GM12891 (cell line): ENCODE measurements around the gene F2RL3.

ENCODE experiments used
- PAX5 ChIP-seq: IDR thresholded peaks from 2 replicates; pipeline ENCODE4 v1.6.1; 2011; ENCODE audit warnings: low read length, moderate library complexity, mild to moderate bottlenecking; ENCODE audit not compliant: insufficient read depth, severe bottlenecking
- POLR2A ChIP-seq: IDR thresholded peaks from 2 replicates; pipeline ENCODE4 v1.6.1; 2011; ENCODE audit warnings: low read depth, low read length, control low read depth
- POLR2AphosphoS5 ChIP-seq: IDR thresholded peaks from 2 replicates; pipeline ENCODE4 v1.6.1; 2011; ENCODE audit warnings: low read depth, low read length, control low read depth
- TAF1 ChIP-seq: IDR thresholded peaks from 2 replicates; pipeline ENCODE4 v1.6.1; 2011; ENCODE audit warnings: low read depth, low read length, control low read depth

DNA sequence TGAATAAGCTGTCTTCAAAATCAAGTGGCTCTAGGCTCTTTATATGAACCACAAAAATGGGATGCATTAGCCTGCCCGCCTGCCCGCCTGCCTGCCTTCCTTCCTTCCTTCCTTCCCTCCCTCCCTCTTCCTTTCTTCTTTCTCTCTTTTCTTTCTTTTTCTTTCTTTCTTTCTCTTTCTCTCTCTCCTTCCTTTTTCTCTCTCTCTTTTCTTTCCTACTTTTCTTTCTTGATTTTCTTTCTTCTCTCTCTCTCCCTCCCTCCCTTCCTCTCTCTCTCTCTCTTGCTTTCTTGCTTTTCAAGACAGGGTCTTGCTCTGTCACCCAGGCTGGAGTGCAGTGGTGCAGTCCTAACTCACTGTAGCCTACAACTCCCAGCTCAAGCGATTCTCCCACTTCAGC, 26.9 kb downstream of the F2RL3 start:
- no peak for TF ChIP-seq POLR2A
- no peak for TF ChIP-seq TAF1
- TF ChIP-seq POLR2AphosphoS5: no peak
- TF ChIP-seq PAX5: no peak
